ENCODE results near the gene MRRF.

The MRRF gene

GRCh38 chr9:122228568-122229484 is 35.9 kb upstream of the MRRF start, which contains the start of gene LHX6:
TSS of gene LHX6 (minus strand) at chr9:122228957. CDS start at chr9:122228740, 217 bp downstream.
- DNase-seq: no peak

- no peak for DNase-seq
Observed at GRCh38 chr9:122229485-122229837, 35.2 kb upstream of the MRRF start.

GRCh38 chr9:122232796-122233306 is 31.8 kb upstream of the MRRF start:
- DNase-seq: no peak

- no peak for DNase-seq
Observed at GRCh38 chr9:122234022-122234748, 30.5 kb upstream of the MRRF start.

GRCh38 chr9:122236681-122237080 is 28.0 kb upstream of the MRRF start:
- DNase-seq: no peak

DNA sequence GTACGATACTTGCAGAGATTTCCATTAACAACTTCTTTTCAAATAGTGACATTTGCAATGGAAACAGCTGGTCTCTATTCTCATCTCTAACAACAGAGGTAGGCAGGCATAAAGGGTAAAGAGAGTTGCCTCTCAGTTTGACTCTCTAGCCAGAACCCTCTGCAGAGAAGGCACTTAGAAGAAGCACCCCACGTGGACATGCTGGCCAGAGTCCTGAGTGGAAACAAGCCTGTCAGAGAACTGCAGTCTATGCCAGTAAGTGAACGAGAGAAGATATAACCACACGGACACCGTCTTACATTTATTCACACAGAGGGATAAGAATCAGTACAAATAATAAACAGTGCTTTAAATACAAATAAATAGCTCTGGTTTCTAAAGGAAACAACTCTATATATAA is 25.0 kb upstream of the MRRF start:
- DNase-seq: no peak

GRCh38 chr9:122244349-122244748 is 20.3 kb upstream of the MRRF start:
- DNase-seq: no peak

- DNase-seq: no peak
Observed at GRCh38 chr9:122246666-122247065, 18.0 kb upstream of the MRRF start.

- no peak for DNase-seq
Observed at GRCh38 chr9:122248448-122248865, 16.2 kb upstream of the MRRF start.

DNA sequence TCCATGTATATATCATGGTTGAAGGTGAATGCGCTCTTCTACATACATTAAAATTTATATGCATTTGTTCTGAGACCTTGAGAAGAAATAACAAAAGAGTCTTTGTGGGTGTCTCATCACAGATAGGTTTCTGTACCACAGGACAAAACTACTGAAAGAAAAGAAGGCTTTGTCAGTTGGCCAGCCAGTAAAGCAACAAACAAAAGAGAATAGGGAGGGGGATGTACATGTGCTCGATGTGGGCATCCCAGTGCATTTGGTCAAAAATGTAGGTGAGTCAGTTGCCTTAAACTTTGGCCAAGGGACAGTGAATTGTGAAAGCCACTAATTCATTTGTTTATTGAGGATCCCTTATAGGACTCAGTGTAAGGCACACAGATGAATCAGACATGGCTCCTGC is 13.3 kb upstream of the MRRF start:
- DNase-seq: no peak

GRCh38 chr9:122252796-122253195 is 11.9 kb upstream of the MRRF start:
- no peak for DNase-seq

DNA sequence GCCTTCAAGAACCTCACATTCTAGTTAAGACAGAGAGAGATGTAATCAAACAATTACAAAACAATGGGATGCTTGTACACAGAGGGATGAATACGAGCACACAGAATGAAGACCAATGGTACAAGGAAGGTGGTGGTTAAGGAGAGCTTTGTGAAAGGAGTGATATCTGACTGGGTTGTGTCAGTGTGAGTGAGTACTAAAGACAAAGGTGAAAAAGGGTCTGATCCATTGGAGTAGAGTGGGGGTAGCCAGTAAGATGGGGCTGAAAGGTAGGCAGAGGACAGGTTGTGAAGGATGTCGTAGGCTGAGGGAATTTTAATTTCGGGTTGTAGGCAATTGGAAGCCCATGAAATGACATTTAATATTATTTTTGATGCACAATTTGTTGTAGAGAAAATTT is 9.9 kb upstream of the MRRF start:
- DNase-seq: no peak

- DNase-seq: no peak
Observed at GRCh38 chr9:122256206-122256605, 8.5 kb upstream of the MRRF start.

GRCh38 chr9:122258886-122259415 is 5.7 kb upstream of the MRRF start:
- DNase-seq: no peak

GRCh38 chr9:122261469-122261881 is 3.2 kb upstream of the MRRF start:
- no peak for DNase-seq

- DNase-seq: no peak
Observed at GRCh38 chr9:122262073-122262472, 2.6 kb upstream of the MRRF start.

DNA sequence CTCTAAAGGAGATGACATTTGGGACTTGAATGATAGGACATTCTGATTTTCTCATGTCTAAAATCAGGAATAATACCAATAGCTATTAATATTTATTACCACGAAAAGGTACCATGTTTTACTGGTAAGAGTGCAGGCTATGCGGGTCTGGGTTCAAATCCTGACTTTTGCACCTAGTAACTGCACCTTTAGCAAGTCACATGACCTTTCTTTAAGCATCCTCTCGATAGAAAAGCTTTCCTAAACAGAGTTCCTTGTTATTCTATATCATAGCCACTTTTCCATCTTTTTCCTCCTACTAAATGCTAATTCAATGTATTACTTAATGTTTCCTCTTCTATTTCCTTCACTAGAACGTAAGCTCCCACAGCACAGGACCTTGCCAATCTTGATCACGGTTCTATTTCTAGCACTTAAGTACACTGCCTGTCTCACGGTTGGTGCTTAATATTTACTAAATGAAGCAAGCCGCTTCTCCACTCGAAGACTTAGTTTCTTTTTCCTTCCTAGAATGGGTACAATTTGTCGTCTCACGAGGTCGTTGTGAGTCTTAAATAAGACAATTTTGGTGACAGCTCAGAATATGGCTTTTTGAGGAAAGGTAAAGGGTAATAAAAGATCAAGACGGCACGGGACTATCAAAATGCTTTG is 858 bp upstream of the MRRF start:
- DNase-seq: no peak

DNA sequence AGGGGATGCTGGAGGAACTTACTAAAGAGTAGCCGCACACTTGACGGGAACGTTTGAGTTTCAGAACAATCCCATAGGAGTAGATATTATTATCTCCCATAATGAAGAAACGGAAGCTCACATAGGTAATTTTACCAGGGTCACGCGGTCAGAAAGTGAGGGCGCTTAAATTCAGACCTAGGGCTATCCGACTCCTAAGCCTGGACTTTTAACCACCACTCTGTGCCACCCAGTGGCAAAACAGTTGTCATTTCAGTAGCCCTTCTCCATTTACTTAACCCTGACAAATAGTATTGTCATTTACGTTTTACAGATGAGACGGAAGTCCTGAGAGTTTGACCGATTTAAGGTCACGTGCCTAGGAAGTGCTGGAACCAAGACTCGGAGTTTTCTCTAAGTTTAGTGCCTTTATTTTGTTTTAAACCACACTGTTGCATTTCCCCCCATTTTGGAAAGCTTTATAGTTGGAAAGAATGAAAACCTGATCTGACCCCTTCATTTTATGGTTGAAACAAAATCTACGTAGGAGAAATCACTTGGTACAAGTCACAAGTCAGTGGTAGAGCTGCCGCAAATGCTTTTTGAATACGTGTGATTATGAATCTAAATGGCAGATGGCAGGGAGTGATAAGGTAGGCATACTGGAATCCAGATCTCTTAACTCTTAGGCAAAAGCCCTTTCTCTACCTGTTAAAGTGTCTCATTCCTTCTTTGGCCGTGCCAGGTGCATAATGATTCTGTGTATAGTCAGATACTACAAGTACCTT is 650 bp downstream of the MRRF start:
- no peak for DNase-seq

GRCh38 chr9:122268041-122268814 is 3.5 kb downstream of the MRRF start:
- DNase-seq: no peak

DNA sequence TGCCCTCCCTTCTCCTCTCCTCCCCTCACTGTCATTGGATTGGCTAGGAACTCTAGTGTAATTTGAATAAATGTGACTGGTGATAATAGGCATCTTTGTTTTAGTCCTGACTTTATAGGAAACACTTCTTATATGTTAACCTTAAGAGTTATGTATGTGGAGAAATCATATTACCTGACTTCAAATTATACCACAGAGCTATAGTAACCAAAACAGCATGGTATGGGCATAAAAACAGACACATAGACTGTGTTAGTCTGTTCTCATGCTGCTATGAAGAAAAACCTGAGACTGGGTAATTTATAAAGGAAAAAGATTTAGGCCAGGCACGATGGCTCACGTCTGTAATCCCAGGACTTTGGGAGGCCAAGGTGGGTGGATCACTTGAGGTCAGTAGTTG is 9.4 kb downstream of the MRRF start:
- DNase-seq: no peak

GRCh38 chr9:122276096-122276495 is 11.4 kb downstream of the MRRF start:
- DNase-seq: no peak
